Measurements from ENCODE around the gene PRKCH.
A peak's percentile ranks its signal among the peaks of the same experiment; 100 is the strongest.
"Not testable (repeated sequence)": the region's sequence is repeated elsewhere in the genome, so short reads cannot be mapped to it uniquely, and the experiment has no call there.

PRKCH gene

DNA sequence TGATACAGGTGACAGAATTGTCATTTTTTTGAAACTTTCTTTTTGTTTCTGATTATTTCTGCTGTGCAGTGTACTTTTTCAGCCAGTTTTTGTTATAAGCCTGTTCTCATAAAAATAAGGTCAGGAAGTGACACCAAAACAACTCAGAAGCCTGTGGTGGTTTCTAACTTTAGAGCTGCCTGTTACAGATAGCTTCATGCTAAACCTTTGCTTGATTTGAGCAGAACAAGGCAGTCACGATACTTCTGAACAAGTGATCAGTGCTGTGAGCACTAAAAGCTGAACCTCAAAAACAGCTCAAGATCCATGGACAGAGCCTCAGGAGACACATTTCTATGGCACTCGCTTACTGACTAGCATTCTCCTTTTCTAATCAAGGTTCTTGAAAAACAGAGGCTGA lies 82.0 kb downstream of the PRKCH start:
- TF ChIP-seq, protein P1, sequence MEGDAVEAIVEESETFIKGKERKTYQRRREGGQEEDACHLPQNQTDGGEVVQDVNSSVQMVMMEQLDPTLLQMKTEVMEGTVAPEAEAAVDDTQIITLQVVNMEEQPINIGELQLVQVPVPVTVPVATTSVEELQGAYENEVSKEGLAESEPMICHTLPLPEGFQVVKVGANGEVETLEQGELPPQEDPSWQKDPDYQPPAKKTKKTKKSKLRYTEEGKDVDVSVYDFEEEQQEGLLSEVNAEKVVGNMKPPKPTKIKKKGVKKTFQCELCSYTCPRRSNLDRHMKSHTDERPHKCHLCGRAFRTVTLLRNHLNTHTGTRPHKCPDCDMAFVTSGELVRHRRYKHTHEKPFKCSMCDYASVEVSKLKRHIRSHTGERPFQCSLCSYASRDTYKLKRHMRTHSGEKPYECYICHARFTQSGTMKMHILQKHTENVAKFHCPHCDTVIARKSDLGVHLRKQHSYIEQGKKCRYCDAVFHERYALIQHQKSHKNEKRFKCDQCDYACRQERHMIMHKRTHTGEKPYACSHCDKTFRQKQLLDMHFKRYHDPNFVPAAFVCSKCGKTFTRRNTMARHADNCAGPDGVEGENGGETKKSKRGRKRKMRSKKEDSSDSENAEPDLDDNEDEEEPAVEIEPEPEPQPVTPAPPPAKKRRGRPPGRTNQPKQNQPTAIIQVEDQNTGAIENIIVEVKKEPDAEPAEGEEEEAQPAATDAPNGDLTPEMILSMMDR (IDR thresholded peaks at IDR 0.05; ENCODE audit: extremely low read depth, insufficient read depth, missing control alignments), result no peak
- peak; percentile 35 for DNase-seq (ENCODE audit: low spot score)
- in situ Hi-C loops (cut with MboI; ENCODE audit: low pct_unique_long_range_greater_than_20kb, low sequenced_read_pairs, unreplicated experiment), result no loop called here

DNA sequence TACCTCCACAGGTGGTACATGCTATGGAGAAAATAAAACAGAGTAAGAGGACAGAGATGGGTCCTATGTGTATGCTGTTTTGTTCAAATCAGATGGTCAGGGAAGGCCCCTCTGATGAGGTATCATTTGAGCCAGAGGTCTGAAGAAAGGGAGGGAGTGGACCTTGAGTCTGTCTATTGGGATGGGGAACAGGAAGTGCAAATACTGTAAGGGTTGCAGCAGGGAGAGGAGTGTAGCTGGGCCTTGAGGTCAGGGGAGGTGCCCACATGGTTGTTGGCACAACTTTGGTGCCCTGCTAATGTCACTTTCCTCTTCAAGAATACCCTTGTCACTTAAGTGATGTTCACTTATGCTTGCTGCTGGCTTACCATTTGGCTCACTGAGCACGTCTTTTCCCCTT lies 83.3 kb downstream of the PRKCH start:
- DNase-seq (ENCODE audit: low spot score), result no peak
- in situ Hi-C loops (cut with MboI; ENCODE audit: low pct_unique_long_range_greater_than_20kb, low sequenced_read_pairs, unreplicated experiment), result no loop called here
- TF ChIP-seq, protein P1 (IDR thresholded peaks at IDR 0.05; ENCODE audit: extremely low read depth, insufficient read depth, missing control alignments), result no peak

DNA sequence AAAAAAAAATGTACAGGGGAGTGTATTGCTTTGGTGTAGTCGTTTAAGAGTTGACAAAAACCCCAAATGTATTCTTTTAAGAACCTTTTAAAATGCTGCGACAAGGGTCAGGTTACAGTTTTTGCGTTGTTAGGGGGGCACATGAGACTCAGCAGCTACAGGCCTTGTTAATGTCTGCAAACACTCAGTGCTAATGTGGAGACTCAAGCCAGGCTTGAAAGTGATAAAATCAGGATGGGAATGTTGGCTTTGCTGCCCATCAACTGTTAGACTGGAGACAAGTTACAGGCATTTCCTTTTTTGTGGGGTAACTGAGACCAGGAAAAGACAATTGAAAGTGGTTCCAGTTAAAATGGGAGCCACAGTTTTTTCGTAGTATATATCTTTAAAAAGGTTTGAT lies 84.8 kb downstream of the PRKCH start:
- TF ChIP-seq, protein P1 (IDR thresholded peaks at IDR 0.05; ENCODE audit: extremely low read depth, insufficient read depth, missing control alignments), result no peak
- no peak for DNase-seq (ENCODE audit: low spot score)
- in situ Hi-C loops (cut with MboI; ENCODE audit: low pct_unique_long_range_greater_than_20kb, low sequenced_read_pairs, unreplicated experiment), result no loop called here

DNA sequence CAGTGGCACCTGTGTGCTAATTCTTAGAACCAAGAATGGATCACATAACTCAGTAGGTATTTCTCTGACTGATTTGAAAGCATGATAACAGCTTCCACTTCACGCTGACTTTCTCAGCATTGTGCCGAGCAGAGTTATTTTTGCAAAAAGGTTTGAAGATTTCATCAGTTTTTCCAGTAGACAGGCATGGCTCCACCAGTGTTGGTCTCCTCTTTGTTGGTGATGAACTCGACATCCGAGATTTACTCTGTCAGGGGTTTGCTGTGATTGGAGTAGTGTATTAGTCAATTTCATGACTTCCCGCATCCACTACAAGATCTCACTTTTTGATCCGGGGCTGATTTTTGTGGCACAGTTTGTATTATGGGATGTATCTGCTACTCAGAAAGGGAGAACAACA lies 85.3 kb downstream of the PRKCH start:
- TF ChIP-seq, protein P1 (IDR thresholded peaks at IDR 0.05; ENCODE audit: extremely low read depth, insufficient read depth, missing control alignments), result no peak
- in situ Hi-C loops (cut with MboI; ENCODE audit: low pct_unique_long_range_greater_than_20kb, low sequenced_read_pairs, unreplicated experiment), result no loop called here
- DNase-seq (ENCODE audit: low spot score), result no peak

DNA sequence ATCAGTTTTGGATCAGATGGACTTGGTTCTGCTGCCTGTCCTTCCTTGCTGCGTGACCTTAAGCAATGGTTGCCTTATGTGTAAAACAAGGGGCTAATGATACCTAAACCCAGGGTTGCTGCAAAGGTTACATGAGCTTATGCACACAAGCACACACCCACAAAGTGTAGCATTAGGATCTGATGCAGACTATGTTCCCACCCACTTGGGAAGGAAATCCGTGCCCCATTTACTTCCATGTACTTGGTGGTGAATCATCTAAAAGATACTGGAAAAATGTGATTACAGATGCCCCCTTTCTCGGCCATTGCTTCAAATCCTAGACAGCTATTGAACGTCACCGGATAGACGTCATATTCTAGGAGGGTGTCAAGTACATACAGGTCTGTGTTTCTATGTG lies 87.1 kb downstream of the PRKCH start:
- in situ Hi-C loops (cut with MboI; ENCODE audit: low pct_unique_long_range_greater_than_20kb, low sequenced_read_pairs, unreplicated experiment), result no loop called here
- no peak for DNase-seq (ENCODE audit: low spot score)
- TF ChIP-seq, protein P1 (IDR thresholded peaks at IDR 0.05; ENCODE audit: extremely low read depth, insufficient read depth, missing control alignments), result no peak

DNA sequence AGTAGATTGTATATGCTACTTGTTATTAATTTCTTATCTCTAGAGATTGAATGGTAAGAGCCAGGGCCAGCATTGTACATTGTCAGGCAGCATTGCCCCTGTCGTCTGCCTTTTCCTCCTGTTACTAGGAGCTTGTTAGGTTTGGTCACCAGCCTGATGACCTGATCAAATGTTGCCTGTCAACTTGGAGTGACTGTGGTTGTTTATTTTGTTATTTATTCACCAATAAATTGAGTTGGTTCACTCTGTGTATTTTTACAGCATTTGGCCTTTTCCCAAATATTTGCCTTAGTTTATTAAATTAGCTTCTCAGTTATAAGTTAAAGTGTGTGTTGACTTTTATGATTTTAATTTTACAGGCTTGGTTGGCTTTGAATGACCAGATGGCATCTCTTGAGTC lies 88.4 kb downstream of the PRKCH start:
- in situ Hi-C loops (cut with MboI; ENCODE audit: low pct_unique_long_range_greater_than_20kb, low sequenced_read_pairs, unreplicated experiment), result no loop called here
- TF ChIP-seq, protein P1 (IDR thresholded peaks at IDR 0.05; ENCODE audit: extremely low read depth, insufficient read depth, missing control alignments), result no peak
- no peak for DNase-seq (ENCODE audit: low spot score)

DNA sequence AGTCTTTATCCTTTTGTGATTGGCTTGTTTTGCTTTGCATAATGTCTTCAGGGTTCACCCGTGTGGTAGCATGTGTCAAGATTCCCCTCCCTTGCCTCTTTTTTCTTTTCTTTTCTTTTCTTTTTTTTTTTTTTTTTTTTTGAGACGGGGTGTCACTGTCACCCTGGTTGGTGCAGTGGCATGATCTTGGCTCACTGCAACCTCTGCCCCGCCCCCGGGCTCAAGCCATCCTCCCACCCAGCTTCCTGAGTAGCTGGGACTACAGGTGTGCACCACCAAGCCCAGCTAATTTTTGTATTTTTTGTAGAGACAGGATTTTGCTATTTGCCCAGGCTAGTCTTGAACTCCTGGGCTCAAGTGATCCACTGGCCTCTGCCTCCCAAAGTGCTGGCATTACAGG lies 94.6 kb downstream of the PRKCH start:
- in situ Hi-C loops (cut with MboI; ENCODE audit: low pct_unique_long_range_greater_than_20kb, low sequenced_read_pairs, unreplicated experiment); DNase-seq (ENCODE audit: low spot score): not testable (repeated sequence)

Data from GM13977 (cell line).